ENCODE data around the gene CBX3.

DNA sequence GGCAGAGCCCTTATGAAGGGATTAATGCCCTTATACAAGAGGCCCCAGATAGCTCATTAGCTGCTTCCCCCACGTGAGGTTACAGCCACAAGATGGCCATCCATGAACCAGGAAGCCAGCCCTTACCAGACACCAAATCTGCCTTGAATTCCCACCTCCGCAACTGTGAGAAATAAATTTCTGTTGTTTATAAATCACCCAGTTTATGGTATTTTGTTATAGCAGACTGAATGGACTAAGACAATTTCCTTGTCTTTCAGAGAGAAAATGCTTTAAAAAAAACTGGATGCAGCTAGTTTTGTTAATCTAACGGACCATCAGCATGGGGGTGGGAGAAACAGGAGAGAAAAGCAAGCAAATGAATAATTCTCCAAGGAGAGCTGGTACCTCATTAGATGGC is 36.5 kb downstream of the CBX3 start:
- TF ChIP-seq, protein P1, sequence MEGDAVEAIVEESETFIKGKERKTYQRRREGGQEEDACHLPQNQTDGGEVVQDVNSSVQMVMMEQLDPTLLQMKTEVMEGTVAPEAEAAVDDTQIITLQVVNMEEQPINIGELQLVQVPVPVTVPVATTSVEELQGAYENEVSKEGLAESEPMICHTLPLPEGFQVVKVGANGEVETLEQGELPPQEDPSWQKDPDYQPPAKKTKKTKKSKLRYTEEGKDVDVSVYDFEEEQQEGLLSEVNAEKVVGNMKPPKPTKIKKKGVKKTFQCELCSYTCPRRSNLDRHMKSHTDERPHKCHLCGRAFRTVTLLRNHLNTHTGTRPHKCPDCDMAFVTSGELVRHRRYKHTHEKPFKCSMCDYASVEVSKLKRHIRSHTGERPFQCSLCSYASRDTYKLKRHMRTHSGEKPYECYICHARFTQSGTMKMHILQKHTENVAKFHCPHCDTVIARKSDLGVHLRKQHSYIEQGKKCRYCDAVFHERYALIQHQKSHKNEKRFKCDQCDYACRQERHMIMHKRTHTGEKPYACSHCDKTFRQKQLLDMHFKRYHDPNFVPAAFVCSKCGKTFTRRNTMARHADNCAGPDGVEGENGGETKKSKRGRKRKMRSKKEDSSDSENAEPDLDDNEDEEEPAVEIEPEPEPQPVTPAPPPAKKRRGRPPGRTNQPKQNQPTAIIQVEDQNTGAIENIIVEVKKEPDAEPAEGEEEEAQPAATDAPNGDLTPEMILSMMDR (IDR thresholded peaks at IDR 0.05; ENCODE audit: borderline replicate concordance, extremely low read depth, low read length, poor library complexity, severe bottlenecking), result no peak
- no peak for TF ChIP-seq EZH2 (IDR thresholded peaks at IDR 0.05; ENCODE audit: borderline replicate concordance, low read depth, low read length, severe bottlenecking)

Data from DND-41 (cell line).